ENCODE measurements around the gene GRHPR.
"Not testable (repeated sequence)": the region's sequence is repeated elsewhere in the genome, so short reads cannot be mapped to it uniquely, and the experiment has no call there.

DNA sequence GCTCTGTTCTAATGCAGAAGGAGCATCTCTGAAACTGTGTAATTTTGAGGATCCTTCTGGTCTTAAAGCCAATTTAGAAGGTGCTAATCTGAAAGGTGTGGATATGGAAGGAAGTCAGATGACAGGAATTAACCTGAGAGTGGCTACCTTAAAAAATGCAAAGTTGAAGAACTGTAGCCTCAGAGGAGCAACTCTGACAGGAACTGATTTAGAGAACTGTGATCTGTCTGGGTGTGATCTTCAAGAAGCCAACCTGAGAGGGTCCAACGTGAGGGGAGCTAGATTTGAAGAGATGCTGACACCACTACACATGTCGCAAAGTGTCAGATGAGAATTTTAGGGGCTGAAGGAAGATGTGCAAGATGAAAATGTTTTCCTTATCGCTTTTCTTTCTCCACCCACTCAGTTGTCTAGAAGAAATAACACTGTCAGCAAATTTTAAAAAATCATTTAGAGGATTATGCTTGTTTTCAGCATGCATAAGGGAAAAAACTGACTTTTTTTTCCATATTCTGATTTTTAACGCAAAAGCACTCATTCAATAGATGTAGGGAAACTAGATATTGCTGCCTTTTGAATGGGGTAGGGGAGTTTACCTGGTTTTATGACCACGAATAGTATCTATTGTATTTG, 55.6 kb downstream of the GRHPR start:
- TF ChIP-seq SUZ12 (IDR thresholded peaks at IDR 0.05); ELF4 (IDR thresholded peaks at IDR 0.05); SP1 (IDR thresholded peaks at IDR 0.05); BHLHE40 (IDR thresholded peaks at IDR 0.05; ENCODE audit: borderline replicate concordance); TARDBP (IDR thresholded peaks at IDR 0.05); L3MBTL2 (conservative IDR thresholded peaks at IDR 0.05); CTBP1 (IDR thresholded peaks at IDR 0.05; ENCODE audit: borderline replicate concordance); NFRKB (IDR thresholded peaks at IDR 0.05); ZNF384 (IDR thresholded peaks at IDR 0.05); HDGF (IDR thresholded peaks at IDR 0.05; ENCODE audit: borderline replicate concordance); FOXM1 (IDR thresholded peaks at IDR 0.05; ENCODE audit: borderline replicate concordance); LEF1 (IDR thresholded peaks at IDR 0.05; ENCODE audit: borderline replicate concordance); FOXK2 (IDR thresholded peaks at IDR 0.05): not testable (repeated sequence)
- TF ChIP-seq, protein P1, sequence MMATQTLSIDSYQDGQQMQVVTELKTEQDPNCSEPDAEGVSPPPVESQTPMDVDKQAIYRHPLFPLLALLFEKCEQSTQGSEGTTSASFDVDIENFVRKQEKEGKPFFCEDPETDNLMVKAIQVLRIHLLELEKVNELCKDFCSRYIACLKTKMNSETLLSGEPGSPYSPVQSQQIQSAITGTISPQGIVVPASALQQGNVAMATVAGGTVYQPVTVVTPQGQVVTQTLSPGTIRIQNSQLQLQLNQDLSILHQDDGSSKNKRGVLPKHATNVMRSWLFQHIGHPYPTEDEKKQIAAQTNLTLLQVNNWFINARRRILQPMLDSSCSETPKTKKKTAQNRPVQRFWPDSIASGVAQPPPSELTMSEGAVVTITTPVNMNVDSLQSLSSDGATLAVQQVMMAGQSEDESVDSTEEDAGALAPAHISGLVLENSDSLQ (IDR thresholded peaks at IDR 0.05) = not testable (repeated sequence)

Data from HEK293T (cell line).